ENCODE results near the gene TDRD12.
"Not testable (repeated sequence)": the region's sequence is repeated elsewhere in the genome, so short reads cannot be mapped to it uniquely, and the experiment has no call there.

The TDRD12 gene

GRCh38 chr19:32711747-32712146, 7.8 kb upstream of the TDRD12 start:
- no peak for DNase-seq (ENCODE audit: low read depth)
- TF ChIP-seq CTCF (IDR thresholded peaks at IDR 0.05; ENCODE audit: low read length, missing control alignments), result no peak
- no peak overlapping the region for H3K4me3 ChIP-seq (replicated peaks; ENCODE audit: low read depth, low read length)

GRCh38 chr19:32716203-32716602, 3.4 kb upstream of the TDRD12 start:
- not testable (repeated sequence) for DNase-seq (ENCODE audit: low read depth); H3K4me3 ChIP-seq (replicated peaks; ENCODE audit: low read depth, low read length)

GRCh38 chr19:32717496-32717895, 2.1 kb upstream of the TDRD12 start:
- no peak for TF ChIP-seq CTCF (IDR thresholded peaks at IDR 0.05; ENCODE audit: low read length, missing control alignments)
- no peak for DNase-seq (ENCODE audit: low read depth)
- H3K4me3 ChIP-seq (replicated peaks; ENCODE audit: low read depth, low read length), result no peak overlapping the region

GRCh38 chr19:32718286-32718685, 1.3 kb upstream of the TDRD12 start:
- DNase-seq (ENCODE audit: low read depth), result no peak
- no peak for TF ChIP-seq CTCF (IDR thresholded peaks at IDR 0.05; ENCODE audit: low read length, missing control alignments)
- no peak overlapping the region for H3K4me3 ChIP-seq (replicated peaks; ENCODE audit: low read depth, low read length)

- DNase-seq (ENCODE audit: low read depth), result no peak
- TF ChIP-seq CTCF (IDR thresholded peaks at IDR 0.05; ENCODE audit: low read length, missing control alignments), result no peak
- no peak overlapping the region for H3K4me3 ChIP-seq (replicated peaks; ENCODE audit: low read depth, low read length)
These were observed 809 bp downstream of the TDRD12 start for GRCh38 chr19:32720216-32720935.

GRCh38 chr19:32720936-32721250, 1.3 kb downstream of the TDRD12 start:
- TF ChIP-seq CTCF (IDR thresholded peaks at IDR 0.05; ENCODE audit: low read length, missing control alignments), result no peak
- no peak overlapping the region for H3K4me3 ChIP-seq (replicated peaks; ENCODE audit: low read depth, low read length)
- DNase-seq (ENCODE audit: low read depth), result no peak

GRCh38 chr19:32735936-32736335, 16.4 kb downstream of the TDRD12 start:
- DNase-seq (ENCODE audit: low read depth), result no peak
- no peak overlapping the region for H3K4me3 ChIP-seq (replicated peaks; ENCODE audit: low read depth, low read length)
- TF ChIP-seq CTCF (IDR thresholded peaks at IDR 0.05; ENCODE audit: low read length, missing control alignments), result no peak
